H1 (cell line): ENCODE data around the gene TTLL9. TPM values are rescaled to one million over a fixed set of nuclear protein-coding genes. Genes with fewer than 3 reads are reported as not detected.

Experiments used
- CTCF ChIA-PET: fragments of 300-600 bp; sonication (Branson Sonifier 250); formaldehyde crosslinking; loops from one replicate; lab custom pipeline; 2021; ENCODE audit not compliant: partially characterized antibody; lab: Charles Lee
- POLR2A ChIA-PET: fragments of 300-600 bp; sonication (Branson Sonifier 250); formaldehyde crosslinking; loops from one replicate; lab custom pipeline; 2021; ENCODE audit warnings: inconsistent platforms; ENCODE audit not compliant: partially characterized antibody; lab: Charles Lee
- DNase-seq, 2 experiments: peaks; one replicate each; pipeline versions ENCODE4 v3.0.0 to v3.0.0-alpha.2; 2010 to 2022; ENCODE audit warnings: low spot score in 2 of 2, low read depth in 1 of 2, mixed read lengths in 1 of 2
- FAIRE-seq: peaks from 2 replicates; lab custom pipeline; 2011; peaks lifted over from hg19 to GRCh38; lab: Jason Lieb, UNC
- H2AFZ ChIP-seq: 2 replicates; pipeline ENCODE4 v1.8.1; 2012; ENCODE audit warnings: low read length, inconsistent platforms
- H2AK5ac ChIP-seq: 2 replicates; pipeline ENCODE4 v1.6.1; 2013; ENCODE audit warnings: low read depth, low read length
- H2BK120ac ChIP-seq: replicated peaks from 2 replicates; pipeline ENCODE3; 2013; ENCODE audit warnings: low read depth, low read length, inconsistent platforms
- H2BK12ac ChIP-seq: 2 replicates; pipeline ENCODE4 v1.6.1; 2013; ENCODE audit warnings: low read depth, low read length
- H2BK15ac ChIP-seq: 2 replicates; pipeline ENCODE4 v1.6.1; 2013; ENCODE audit warnings: low read length
- H2BK20ac ChIP-seq: 2 replicates; pipeline ENCODE4 v1.6.1; 2013; ENCODE audit warnings: low read length
- H2BK5ac ChIP-seq: 2 replicates; pipeline ENCODE4 v1.6.1; 2013; ENCODE audit warnings: low read depth, low read length
- H3K14ac ChIP-seq: 2 replicates; pipeline ENCODE4 v1.6.1; 2013; ENCODE audit warnings: inconsistent platforms; ENCODE audit not compliant: insufficient read length
- H3K18ac ChIP-seq: 2 replicates; pipeline ENCODE4 v1.6.1; 2013; ENCODE audit warnings: low read length; ENCODE audit errors: extremely low read depth
- H3K23ac ChIP-seq: 2 replicates; pipeline ENCODE4 v1.6.1; 2013; ENCODE audit warnings: inconsistent platforms; ENCODE audit not compliant: insufficient read length
- H3K23me2 ChIP-seq: 2 replicates; pipeline ENCODE4 v1.6.1; 2013; ENCODE audit warnings: low read depth, low read length
- H3K27ac ChIP-seq: 2 replicates; pipeline ENCODE4 v1.6.1; 2011; ENCODE audit warnings: low read depth, low read length, inconsistent platforms
- H3K27me3 ChIP-seq, 4 experiments: replicated peaks in 1 of 4; 1 replicate in 1 of 4; 2 replicates in 3 of 4; pipeline versions ENCODE4 v1.6.1 to v1.8.1; 2011 to 2013; ENCODE audit warnings: low read length in 3 of 4, mild to moderate bottlenecking in 3 of 4, inconsistent platforms in 2 of 4, mixed read lengths in 2 of 4, moderate library complexity in 1 of 4; ENCODE audit not compliant: control insufficient read depth in 3 of 4, insufficient read depth in 3 of 4; ENCODE audit errors: extremely low read depth in 1 of 4
- H3K36me3 ChIP-seq, 4 experiments: 2 replicates each; pipeline versions ENCODE4 v1.6.1 to v1.8.1; 2011 to 2013; ENCODE audit warnings: mild to moderate bottlenecking in 4 of 4, low read length in 3 of 4, moderate library complexity in 2 of 4, control low read depth in 1 of 4, inconsistent platforms in 1 of 4; ENCODE audit not compliant: insufficient read depth in 4 of 4, control insufficient read depth in 2 of 4
- H3K4ac ChIP-seq: replicated peaks from 2 replicates; pipeline ENCODE3; 2013; ENCODE audit warnings: low read length, low read depth, mixed read lengths, inconsistent platforms; ENCODE audit not compliant: insufficient read length
- H3K4me1 ChIP-seq, 4 experiments: replicated peaks in 1 of 4; 1 replicate in 1 of 4; 2 replicates in 3 of 4; pipeline versions ENCODE4 v1.6.1 to v1.8.1; 2011 to 2013; ENCODE audit warnings: low read length in 3 of 4, inconsistent platforms in 2 of 4, mixed read lengths in 1 of 4; ENCODE audit not compliant: insufficient read depth in 4 of 4, control insufficient read depth in 3 of 4
- H3K4me2 ChIP-seq, 2 experiments: 2 replicates each; pipeline versions ENCODE4 v1.6.1 to v1.8.1; 2011 to 2013; ENCODE audit warnings: low read depth in 2 of 2, low read length in 2 of 2, control low read depth in 1 of 2, inconsistent platforms in 1 of 2, mild to moderate bottlenecking in 1 of 2; ENCODE audit not compliant: insufficient read depth in 1 of 2
- H3K4me3 ChIP-seq, 4 experiments: fragments of 200-600, 300-600 bp in 1 of 4; sonication (generic), shearing (Covaris generic), sonication (Bioruptor Twin) in 1 of 4; 2 replicates each; pipeline versions ENCODE4 v1.5.1 to v1.8.1; 2011 to 2016; ENCODE audit warnings: low read length in 4 of 4, low read depth in 3 of 4, control low read depth in 2 of 4, inconsistent platforms in 2 of 4, mild to moderate bottlenecking in 2 of 4, mixed read lengths in 1 of 4, moderate library complexity in 1 of 4; ENCODE audit not compliant: insufficient read depth in 2 of 4; ENCODE audit errors: extremely low read depth in 1 of 4
- H3K56ac ChIP-seq: replicated peaks from 2 replicates; pipeline ENCODE3; 2013; ENCODE audit warnings: low read depth, mild to moderate bottlenecking, mixed read lengths, low read length, inconsistent platforms; ENCODE audit not compliant: insufficient read length
- H3K79me1 ChIP-seq: 2 replicates; pipeline ENCODE4 v1.6.1; 2013; ENCODE audit warnings: low read depth, low read length, control low read depth
- H3K79me2 ChIP-seq, 2 experiments: 2 replicates each; pipeline versions ENCODE4 v1.6.1 to v1.8.1; 2012 to 2013; ENCODE audit warnings: low read length in 2 of 2, mild to moderate bottlenecking in 2 of 2, inconsistent platforms in 1 of 2; ENCODE audit not compliant: insufficient read depth in 2 of 2, control insufficient read depth in 1 of 2
- H3K9ac ChIP-seq, 4 experiments: replicated peaks in 1 of 4; 1 replicate in 1 of 4; 2 replicates in 3 of 4; pipeline versions ENCODE4 v1.6.1 to v1.8.1; 2011 to 2013; ENCODE audit warnings: low read depth in 3 of 4, low read length in 3 of 4, control low read depth in 2 of 4, mild to moderate bottlenecking in 2 of 4, moderate library complexity in 2 of 4, inconsistent platforms in 1 of 4; ENCODE audit errors: extremely low read depth in 1 of 4
- H3K9me3 ChIP-seq, 2 experiments: 2 replicates each; pipeline versions ENCODE4 v1.6.1 to v1.8.1; 2012 to 2013; ENCODE audit warnings: mild to moderate bottlenecking in 2 of 2, moderate library complexity in 2 of 2, control low read depth in 1 of 2, inconsistent platforms in 1 of 2, low read depth in 1 of 2, low read length in 1 of 2, mixed read lengths in 1 of 2; ENCODE audit not compliant: insufficient read depth in 2 of 2
- H4K20me1 ChIP-seq, 2 experiments: replicated peaks in 1 of 2; 2 replicates each; pipeline versions ENCODE3 to v1.8.1; 2011 to 2013; ENCODE audit warnings: inconsistent platforms in 2 of 2, low read length in 2 of 2, mild to moderate bottlenecking in 1 of 2; ENCODE audit not compliant: insufficient read depth in 2 of 2, control insufficient read depth in 1 of 2
- H4K5ac ChIP-seq: 2 replicates; pipeline ENCODE4 v1.6.1; 2013; ENCODE audit warnings: low read length, low read depth, mixed read lengths, inconsistent platforms; ENCODE audit not compliant: insufficient read length
- H4K8ac ChIP-seq: 2 replicates; pipeline ENCODE4 v1.8.0; 2013; ENCODE audit warnings: mild to moderate bottlenecking, moderate library complexity, low read length, inconsistent platforms; ENCODE audit not compliant: insufficient read depth; ENCODE audit errors: extremely low read depth
- H4K91ac ChIP-seq: replicated peaks from 2 replicates; pipeline ENCODE3; 2013; ENCODE audit warnings: low read length, mixed read lengths, inconsistent platforms; ENCODE audit not compliant: insufficient read length
- HDAC2 ChIP-seq, 2 experiments: fragments of 300-600 bp in 1 of 2; sonication (generic) in 1 of 2; IDR thresholded peaks; 2 replicates each; pipeline ENCODE4 v1.6.1; 2011 to 2012; ENCODE audit warnings: low read depth in 2 of 2, low read length in 2 of 2, mild to moderate bottlenecking in 2 of 2, moderate library complexity in 2 of 2, borderline replicate concordance in 1 of 2, inconsistent platforms in 1 of 2
- KDM1A ChIP-seq: fragments of 200-600, 300-600 bp; sonication (generic); IDR thresholded peaks from 2 replicates; pipeline ENCODE4 v1.7.1; 2016; ENCODE audit warnings: mild to moderate bottlenecking, low read length, borderline replicate concordance
- WGBS, 2 experiments: shearing (Covaris generic) in 1 of 2; methylation state at CpG; one replicate each; pipeline versions ENCODE4 v1.1.6 to v1.1.7; 2013 to 2015; ENCODE audit warnings: low lambda C conversion rate in 2 of 2, mixed read lengths in 2 of 2, inconsistent platforms in 1 of 2, low coverage in 1 of 2, missing lambda C conversion rate in 1 of 2; ENCODE audit not compliant: insufficient replicate concordance in 2 of 2, insufficient coverage in 1 of 2, insufficient read length in 1 of 2; ENCODE audit errors: extremely low coverage in 1 of 2, missing lambda C conversion rate in 1 of 2; 5-methylcytosine and 5-hydroxymethylcytosine counted together
- polyA plus RNA-seq, 7 experiments: library from polyadenylated mRNA; depleted of rRNA in 3 of 7; stranded (reverse) in 5 of 7; unstranded in 2 of 7; fragments of >200 nt in 5 of 7; fragments of 200-250 nt in 2 of 7; gene quantifications; 1 replicate in 5 of 7; 2 replicates in 1 of 7; 4 replicates in 1 of 7; pipeline versions ENCODE4 v1.2.1 to v1.2.3, GENCODE V29; 2011 to 2013; ENCODE audit warnings: missing spikeins in 2 of 7, mixed read lengths in 2 of 7
- total RNA-seq: library from RNA; stranded (reverse); fragmentation: NEBNext Ultra II Directional; extraction: Animal tissue kit (Norgen Biotek cat#: 25700); gene quantifications from 2 replicates; pipeline ENCODE4 v1.2.1, GENCODE V29; 2021

Gene TTLL9
- total and polyA plus RNA-seq, 2 of the 8 experiments (the other 6 are each of a cell fraction or from before 2014, with no cell fraction given): 0.06 TPM; not detected in 1

DNA sequence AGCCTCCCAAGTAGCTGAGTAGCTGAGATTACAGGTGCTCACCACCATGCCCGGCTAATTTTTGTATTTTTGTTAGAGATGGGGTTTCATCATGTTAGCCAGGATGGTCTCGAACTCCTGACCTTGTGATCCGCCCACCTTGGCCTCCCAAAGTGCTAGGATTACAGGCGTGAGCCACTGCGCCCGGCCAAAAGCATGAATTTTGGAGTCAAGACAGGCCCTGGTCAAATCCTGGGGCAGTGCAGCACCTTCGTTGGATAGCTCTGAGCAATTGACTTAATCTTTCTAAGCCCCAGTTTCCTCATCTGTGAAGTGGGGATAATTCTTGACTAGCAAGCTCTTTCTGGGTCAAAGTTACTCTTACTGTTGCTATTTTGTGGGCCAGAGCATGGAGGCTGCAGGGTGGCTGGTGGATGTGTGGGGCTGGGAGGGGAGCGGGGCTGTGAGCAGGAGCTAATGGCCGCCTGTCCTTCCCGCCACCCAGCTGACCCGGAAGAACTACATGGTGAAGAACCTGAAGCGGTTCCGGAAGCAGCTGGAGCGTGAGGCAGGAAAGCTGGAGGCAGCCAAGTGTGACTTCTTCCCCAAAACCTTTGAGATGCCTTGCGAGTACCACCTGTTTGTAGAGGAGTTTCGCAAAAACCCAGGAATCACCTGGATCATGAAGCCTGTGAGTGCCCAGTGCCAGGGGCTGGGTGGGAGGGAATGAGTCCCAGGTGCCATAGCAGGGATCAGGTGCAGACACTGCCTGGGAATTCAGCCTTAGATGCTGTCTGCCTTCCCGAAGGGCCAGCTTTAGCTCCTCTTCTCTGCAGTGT is 39.0 kb downstream of the TTLL9 start:
- H3K27ac ChIP-seq: no peak overlapping the region
- H3K4me2 ChIP-seq: no peak overlapping the region
- H2BK120ac ChIP-seq: no peak overlapping the region
- peaks cover 2% of the 10 kb centered on the region; the same call in 1 of the 2 replicates for H3K23me2 ChIP-seq
- H4K5ac ChIP-seq: no peak overlapping the region
- no peak overlapping the region for H3K23ac ChIP-seq
- no peaks in the 10 kb centered on the region for H3K79me1 ChIP-seq
- peaks cover 0 to 2% (median 0%) of the 10 kb centered on the region in 4 experiments; a peak in 1 of 7 replicates for H3K27me3 ChIP-seq
- CTCF ChIA-PET: interaction anchor here (0.7 to 2.0 kb wide), 5 partner anchors 25 to 200 kb away, joined by 3 to 6 read pairs (median 4); no protein-coding TSS in a partner anchor
- 89% methylated on average over 17 of the region's 17 CpGs; no CpG with 5 or more reads in 1 of the 2 experiments for WGBS, 2 experiments
- no peak overlapping the region for H2BK15ac ChIP-seq
- H3K14ac ChIP-seq: no peak overlapping the region
- TF ChIP-seq KDM1A: 0 out of 2 replicates have a peak, but pooled peaks have one; percentile 14
- no peak for TF ChIP-seq HDAC2 (IDR thresholded peaks at IDR 0.05; ENCODE audit: borderline replicate concordance in 1 of 2, low read depth in 2 of 2, low read length in 2 of 2)
- H3K9ac ChIP-seq: no peak overlapping the region
- H4K91ac ChIP-seq: no peak overlapping the region
- no peaks in the 10 kb centered on the region for H3K79me2 ChIP-seq
- no peak overlapping the region for H2BK20ac ChIP-seq
- H3K4me1 ChIP-seq: peaks cover 12 to 34% (median 28%) of the 10 kb centered on the region in 4 experiments
- peak overlapping the region; percentile 0; the same call in 1 of the 2 replicates for H2AFZ ChIP-seq
- H3K4me3 ChIP-seq: no peak overlapping the region
- no peaks in the 10 kb centered on the region for H3K9me3 ChIP-seq
- no peak for FAIRE-seq
- H3K36me3 ChIP-seq: no peaks in the 10 kb centered on the region
- no peak overlapping the region for H3K56ac ChIP-seq
- H4K8ac ChIP-seq: no peak overlapping the region
- no peak overlapping the region for H3K18ac ChIP-seq
- H4K20me1 ChIP-seq: no peaks in the 10 kb centered on the region
- H2AK5ac ChIP-seq: no peak overlapping the region
- no peak for DNase-seq
- H3K4ac ChIP-seq: no peak overlapping the region
- 0 out of 2 replicates have a peak overlapping the region, but pooled peaks have one; percentile 5 for H2BK5ac ChIP-seq
- peak overlapping the region; percentile 61; the same call in 1 of the 2 replicates for H2BK12ac ChIP-seq
- POLR2A ChIA-PET: interaction anchor here (0.8 kb wide), 1 partner anchor 10 kb away, joined by 4 read pairs; no protein-coding TSS in a partner anchor
